CD4-positive, alpha-beta T cell treated with Interleukin-2 at 100 ng/mL for 4 hours (primary cell): ENCODE data around the gene LUZP2.
"Not testable (repeated sequence)": the region's sequence is repeated elsewhere in the genome, so short reads cannot be mapped to it uniquely, and the experiment has no call there.

Source experiments
- DNase-seq: peaks from one replicate; pipeline ENCODE4 v3.0.0-alpha.2; 2020; ENCODE audit warnings: low spot score

Gene LUZP2

GRCh38 chr11:24900960-24901549, 404.2 kb downstream of the LUZP2 start:
- no peak for DNase-seq

- no peak for DNase-seq
Measured at GRCh38 chr11:24903555-24903954, 406.7 kb downstream of the LUZP2 start.

DNA sequence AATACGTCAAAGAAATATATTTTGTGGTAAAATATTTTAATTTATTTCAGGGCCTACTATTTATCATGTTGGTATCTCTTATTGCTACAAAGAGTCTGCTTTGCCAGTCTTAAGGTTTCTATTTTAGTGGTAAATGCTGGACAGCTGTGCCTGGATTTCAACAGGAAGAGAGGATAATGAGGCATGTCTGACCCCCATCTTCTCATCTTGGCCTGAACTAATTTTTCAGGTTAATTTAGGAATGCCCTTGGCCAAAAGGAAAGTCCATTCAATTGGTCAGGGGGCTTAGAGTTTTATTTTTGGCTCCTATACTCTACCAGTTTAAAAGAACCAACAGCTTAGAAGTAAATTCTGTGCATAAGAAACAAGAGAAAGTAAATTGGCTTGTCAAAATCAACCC, 428.2 kb downstream of the LUZP2 start:
- no peak for DNase-seq

GRCh38 chr11:24932110-24933000, 435.5 kb downstream of the LUZP2 start:
- no peak for DNase-seq

- no peak for DNase-seq
Measured at GRCh38 chr11:24934733-24935439, 438.0 kb downstream of the LUZP2 start.

- no peak for DNase-seq
Measured at GRCh38 chr11:24944891-24945290, 448.0 kb downstream of the LUZP2 start.

- no peak for DNase-seq
Measured at GRCh38 chr11:24949406-24949805, 452.6 kb downstream of the LUZP2 start.

DNA sequence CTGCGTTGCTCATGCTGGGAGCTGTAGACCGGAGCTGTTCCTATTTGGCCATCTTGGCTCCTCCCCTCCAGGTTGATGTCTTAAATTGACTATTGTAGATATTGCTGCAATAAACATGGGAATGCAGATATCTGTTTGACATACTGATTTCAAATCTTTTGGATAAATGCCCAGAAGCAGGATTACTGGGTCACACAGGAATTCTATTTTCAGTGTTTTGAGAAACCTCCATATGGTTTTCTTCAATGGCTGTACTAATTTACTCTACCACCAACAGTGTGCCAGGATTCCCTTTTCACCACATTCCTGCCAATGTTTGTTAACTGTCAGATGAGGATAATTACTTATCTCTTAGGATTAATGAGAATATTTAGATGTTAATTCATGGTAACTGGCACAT, 467.0 kb downstream of the LUZP2 start:
- DNase-seq = no peak

DNA sequence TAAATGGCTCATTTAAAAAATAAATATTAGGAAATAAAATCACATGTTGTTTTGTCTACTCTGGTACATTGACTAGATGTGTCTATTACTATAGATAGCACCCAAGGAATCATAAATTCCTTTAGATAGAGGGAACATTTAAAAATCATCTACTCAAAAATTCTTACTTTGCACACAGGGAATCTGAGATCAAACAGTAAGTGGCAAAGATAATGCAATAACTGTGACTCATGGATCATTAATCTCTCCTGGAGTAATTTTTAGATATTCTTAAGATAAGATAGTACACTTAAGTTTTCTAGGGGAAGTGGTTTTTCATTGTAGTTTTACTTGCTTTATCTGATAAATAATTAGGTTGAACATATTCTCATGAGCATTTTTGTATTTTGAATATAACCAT, 468.9 kb downstream of the LUZP2 start:
- DNase-seq = no peak

DNA sequence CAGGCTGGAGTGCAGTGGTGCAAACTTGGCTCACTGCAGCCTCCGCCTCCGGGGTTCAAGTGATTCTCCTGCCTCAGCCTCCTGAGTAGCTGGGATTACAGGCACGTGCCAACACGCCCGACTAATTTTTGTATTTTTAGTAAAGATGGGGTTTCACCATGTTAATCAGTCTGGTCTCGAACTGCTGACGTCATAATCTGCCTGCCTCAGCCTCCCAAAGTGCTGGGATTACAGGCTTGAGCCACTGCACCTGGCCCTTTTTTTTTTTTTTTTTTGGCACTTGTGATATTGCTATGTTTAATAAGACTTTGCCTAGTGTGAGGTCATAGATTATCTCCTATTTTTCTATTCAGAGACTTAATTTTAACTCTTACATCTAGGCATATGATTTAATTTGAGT, 497.1 kb downstream of the LUZP2 start:
- not testable (repeated sequence) for DNase-seq

GRCh38 chr11:24999929-25000328, 503.1 kb downstream of the LUZP2 start:
- not testable (repeated sequence) for DNase-seq

- DNase-seq = no peak
Measured at GRCh38 chr11:25037431-25037830, 540.6 kb downstream of the LUZP2 start.

- DNase-seq = no peak
Measured at GRCh38 chr11:25038131-25038530, 541.3 kb downstream of the LUZP2 start.

- DNase-seq = no peak
Measured at GRCh38 chr11:25039165-25039564, 542.3 kb downstream of the LUZP2 start.

DNA sequence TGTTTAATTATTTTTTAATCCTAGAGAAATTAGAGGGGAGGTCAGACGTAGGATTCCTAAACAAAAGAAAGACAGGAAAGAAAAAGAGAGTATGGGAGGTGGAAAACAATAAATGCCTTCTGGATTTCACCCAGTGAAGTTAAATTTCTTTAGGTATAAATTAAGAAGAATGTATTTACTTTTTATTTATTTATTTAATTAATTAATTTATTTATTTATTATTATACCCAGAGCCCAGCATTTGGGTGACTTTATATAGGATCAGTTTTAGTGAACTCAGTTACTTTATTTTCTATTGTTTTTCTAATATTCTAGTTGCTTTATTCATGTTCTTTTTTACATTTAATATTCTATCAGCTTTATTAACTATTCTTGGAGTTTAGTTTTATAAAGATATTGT, 551.8 kb downstream of the LUZP2 start:
- no peak for DNase-seq

DNA sequence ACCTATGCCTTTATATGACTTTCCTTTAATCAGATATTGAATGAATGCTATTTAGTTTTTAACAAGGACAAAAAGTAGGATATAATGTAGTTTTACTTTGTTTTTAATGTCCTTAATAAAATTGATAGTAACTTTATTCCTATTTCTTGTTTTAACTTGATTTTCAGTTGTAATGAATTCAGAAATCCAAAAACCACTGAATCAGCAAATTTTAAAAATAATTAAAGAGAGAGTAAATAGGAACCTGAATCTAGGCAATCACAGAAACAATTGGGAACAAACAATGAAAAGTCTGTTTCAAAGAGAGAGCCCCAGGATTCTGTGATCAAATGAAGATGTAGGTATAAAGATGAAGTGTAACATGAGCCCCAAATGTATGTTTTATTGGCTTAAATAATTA, 556.0 kb downstream of the LUZP2 start:
- DNase-seq = no peak

GRCh38 chr11:25057861-25058260, 561.0 kb downstream of the LUZP2 start:
- no peak for DNase-seq

GRCh38 chr11:25065746-25066145, 568.9 kb downstream of the LUZP2 start:
- no peak for DNase-seq

- DNase-seq = no peak
Measured at GRCh38 chr11:25066706-25067105, 569.9 kb downstream of the LUZP2 start.

- no peak for DNase-seq
Measured at GRCh38 chr11:25068451-25068850, 571.6 kb downstream of the LUZP2 start.

- no peak for DNase-seq
Measured at GRCh38 chr11:25094085-25094802, 597.4 kb downstream of the LUZP2 start.

DNA sequence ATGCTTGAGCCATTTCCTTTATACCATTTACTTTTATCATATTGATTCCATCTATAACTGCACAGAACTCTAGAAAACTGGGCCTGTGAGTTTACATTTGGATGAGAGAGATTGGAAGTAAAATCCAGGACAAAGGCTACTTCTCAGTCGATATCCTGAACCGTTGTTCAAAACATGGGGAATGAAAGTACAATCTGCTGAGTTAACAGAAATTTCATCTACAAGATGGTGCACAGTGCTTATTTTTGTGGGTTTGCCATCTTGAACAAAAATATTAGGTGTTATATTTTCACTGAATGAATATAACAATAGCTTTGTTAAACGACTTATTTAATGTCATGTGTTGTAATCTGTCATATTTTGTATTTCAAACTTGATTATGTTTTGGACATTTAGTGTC, 622.6 kb downstream of the LUZP2 start:
- DNase-seq = no peak
